ENCODE measurements around the gene PHLDA3.

- TF ChIP-seq, protein P1, sequence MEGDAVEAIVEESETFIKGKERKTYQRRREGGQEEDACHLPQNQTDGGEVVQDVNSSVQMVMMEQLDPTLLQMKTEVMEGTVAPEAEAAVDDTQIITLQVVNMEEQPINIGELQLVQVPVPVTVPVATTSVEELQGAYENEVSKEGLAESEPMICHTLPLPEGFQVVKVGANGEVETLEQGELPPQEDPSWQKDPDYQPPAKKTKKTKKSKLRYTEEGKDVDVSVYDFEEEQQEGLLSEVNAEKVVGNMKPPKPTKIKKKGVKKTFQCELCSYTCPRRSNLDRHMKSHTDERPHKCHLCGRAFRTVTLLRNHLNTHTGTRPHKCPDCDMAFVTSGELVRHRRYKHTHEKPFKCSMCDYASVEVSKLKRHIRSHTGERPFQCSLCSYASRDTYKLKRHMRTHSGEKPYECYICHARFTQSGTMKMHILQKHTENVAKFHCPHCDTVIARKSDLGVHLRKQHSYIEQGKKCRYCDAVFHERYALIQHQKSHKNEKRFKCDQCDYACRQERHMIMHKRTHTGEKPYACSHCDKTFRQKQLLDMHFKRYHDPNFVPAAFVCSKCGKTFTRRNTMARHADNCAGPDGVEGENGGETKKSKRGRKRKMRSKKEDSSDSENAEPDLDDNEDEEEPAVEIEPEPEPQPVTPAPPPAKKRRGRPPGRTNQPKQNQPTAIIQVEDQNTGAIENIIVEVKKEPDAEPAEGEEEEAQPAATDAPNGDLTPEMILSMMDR (IDR thresholded peaks at IDR 0.05; ENCODE audit: low read length): no peak
- no peak for TF ChIP-seq EZH2 (IDR thresholded peaks at IDR 0.05; ENCODE audit: borderline replicate concordance, low read length)
These were observed 12.0 kb upstream of the PHLDA3 start for GRCh38 chr1:201481004-201481380.
